MCF 10A (cell line): ENCODE results near the gene SLC23A3. TPM values are rescaled to one million over a fixed set of nuclear protein-coding genes. Genes with fewer than 3 reads are reported as not detected.

Source experiments
- BruUV-seq: library from RNA; stranded (reverse); fragments of 400-500 nt; replicated peaks from 2 replicates; lab custom pipeline; 2021; lab: Mats Ljungman, UMichigan
- CTCF ChIA-PET: fragments of 300-600 bp; sonication (Branson Sonifier 250); formaldehyde crosslinking; extraction: SDS; loops from one replicate; lab custom pipeline; 2021; ENCODE audit warnings: antibody characterized with exemption, inconsistent platforms; lab: Yijun Ruan, JAX
- POLR2A ChIA-PET: fragments of 300-600, 350-650 bp; sonication (Branson Sonifier 250); formaldehyde crosslinking; extraction: SDS; loops from one replicate; lab custom pipeline; 2020; ENCODE audit warnings: antibody characterized with exemption, inconsistent platforms; lab: Yijun Ruan, JAX
- DNase-seq: peaks from one replicate; pipeline ENCODE4 v3.0.0-alpha.2; 2018; ENCODE audit not compliant: unreplicated experiment
- H3K27ac Mint-ChIP-seq: one replicate; pipeline ENCODE4 v1.8.0; 2022; ENCODE audit warnings: mild to moderate bottlenecking, low read depth, mixed read lengths; ENCODE audit not compliant: unreplicated experiment
- H3K27me3 Mint-ChIP-seq: one replicate; pipeline ENCODE4 v1.8.0; 2022; ENCODE audit warnings: mixed read lengths; ENCODE audit not compliant: insufficient read depth, unreplicated experiment
- H3K36me3 Mint-ChIP-seq: one replicate; pipeline ENCODE4 v1.8.0; 2022; ENCODE audit warnings: mild to moderate bottlenecking, moderate library complexity, mixed read lengths; ENCODE audit not compliant: insufficient read depth, unreplicated experiment
- H3K4me1 Mint-ChIP-seq: one replicate; pipeline ENCODE4 v1.8.0; 2022; ENCODE audit warnings: mixed read lengths; ENCODE audit not compliant: insufficient read depth, unreplicated experiment
- H3K4me3 Mint-ChIP-seq: one replicate; pipeline ENCODE4 v1.8.0; 2022; ENCODE audit warnings: mild to moderate bottlenecking, moderate library complexity, mixed read lengths; ENCODE audit not compliant: unreplicated experiment
- H3K9me3 Mint-ChIP-seq: one replicate; pipeline ENCODE4 v1.8.0; 2022; ENCODE audit warnings: mixed read lengths; ENCODE audit not compliant: unreplicated experiment
- CTCF ChIP-seq: fragments of 200-600 bp; IDR thresholded peaks from one replicate; pipeline ENCODE4 v1.8.0; 2022; ENCODE audit warnings: antibody characterized with exemption, mild to moderate bottlenecking; ENCODE audit not compliant: unreplicated experiment
- intact Hi-C: fragments of 100-400 bp; cut with micrococcal nuclease; formaldehyde crosslinking; loops from 2 replicates; pipeline ENCODE4 v1.14.1; 2022
- total RNA-seq: library from RNA; stranded (reverse); gene quantifications from 2 replicates; pipeline ENCODE4 v1.2.3, GENCODE V29; 2022

SLC23A3 gene
- total RNA-seq, 1 experiment from 2014 or later = 1.7 TPM

GRCh38 chr2:219198974-219199373 is 29.1 kb upstream of the SLC23A3 start:
- Mint-ChIP-seq H3K36me3 (no peaks in the 10 kb centered on the region), H3K9me3 (no peaks in the 10 kb centered on the region), H3K4me1 (no peaks in the 10 kb centered on the region), H3K27me3 (no peaks in the 10 kb centered on the region), H3K27ac (no peak overlapping the region), H3K4me3 (no peak overlapping the region)
- CTCF ChIA-PET = interaction anchor here (1.0 to 1.2 kb wide), 2 partner anchors 40 to 96 kb away, joined by 3 read pairs; no protein-coding TSS in a partner anchor
- POLR2A ChIA-PET = interaction anchor here (1.1 to 1.2 kb wide), 2 partner anchors 23 to 33 kb away, joined by 3 to 5 read pairs; no protein-coding TSS in a partner anchor
- DNase-seq = no peak
- TF ChIP-seq CTCF = no peak
- no TSS peak for BruUV-seq
- intact Hi-C loops = no loop called here

- TF ChIP-seq CTCF = no peak
- H3K27ac Mint-ChIP-seq = no peak overlapping the region
- no TSS peak for BruUV-seq
- H3K4me1 Mint-ChIP-seq = no peaks in the 10 kb centered on the region
- intact Hi-C loops = no loop called here
- POLR2A ChIA-PET = interaction anchor here (0.6 to 1.6 kb wide), 5 partner anchors 9 to 103 kb away, joined by 3 to 10 read pairs (median 3); partner anchors contain the start of gene ZFAND2B
- CTCF ChIA-PET = interaction anchor here (0.6 to 1.1 kb wide), 5 partner anchors 21 to 319 kb away, joined by 3 read pairs; no protein-coding TSS in a partner anchor
- no peaks in the 10 kb centered on the region for H3K9me3 Mint-ChIP-seq
- H3K4me3 Mint-ChIP-seq = no peak overlapping the region
- H3K36me3 Mint-ChIP-seq = no peaks in the 10 kb centered on the region
- no peaks in the 10 kb centered on the region for H3K27me3 Mint-ChIP-seq
- DNase-seq = no peak
Observed at GRCh38 chr2:219197388-219197787, 27.6 kb upstream of the SLC23A3 start.

GRCh38 chr2:219186754-219187456 is 17.1 kb upstream of the SLC23A3 start:
- no peaks in the 10 kb centered on the region for H3K9me3 Mint-ChIP-seq
- no TSS peak for BruUV-seq
- H3K4me3 Mint-ChIP-seq = no peak overlapping the region
- TF ChIP-seq CTCF = no peak
- CTCF ChIA-PET = no interaction called here
- POLR2A ChIA-PET = interaction anchor here (2.1 to 2.3 kb wide), 2 partner anchors 10 to 20 kb away, joined by 5 read pairs; partner anchors contain the start of genes CNPPD1 and ZFAND2B
- intact Hi-C loops = no loop called here
- no peaks in the 10 kb centered on the region for H3K27me3 Mint-ChIP-seq
- H3K4me1 Mint-ChIP-seq = no peaks in the 10 kb centered on the region
- H3K27ac Mint-ChIP-seq = no peak overlapping the region
- H3K36me3 Mint-ChIP-seq = peaks cover 21% of the 10 kb centered on the region
- DNase-seq = no peak

GRCh38 chr2:219184121-219184520 is 14.3 kb upstream of the SLC23A3 start:
- intact Hi-C loops = no loop called here
- Mint-ChIP-seq H3K4me1 (no peaks in the 10 kb centered on the region), H3K27ac (no peak overlapping the region), H3K27me3 (no peaks in the 10 kb centered on the region), H3K9me3 (no peaks in the 10 kb centered on the region), H3K4me3 (no peak overlapping the region), H3K36me3 (peaks cover 35% of the 10 kb centered on the region)
- CTCF ChIA-PET = interaction anchor here (2.6 kb wide), 1 partner anchor 8 kb away, joined by 12 read pairs; no protein-coding TSS in a partner anchor
- POLR2A ChIA-PET = no interaction called here
- no peak for DNase-seq
- TF ChIP-seq CTCF = no peak
- no TSS peak for BruUV-seq
